Caco-2 (cell line): ENCODE data around the gene IQGAP2. TPM values are rescaled to one million over a fixed set of nuclear protein-coding genes. Genes with fewer than 3 reads are reported as not detected.

Experiments
- BruUV-seq: library from RNA; stranded (reverse); fragments of 400-500 nt; replicated peaks from 2 replicates; lab custom pipeline; 2021; lab: Mats Ljungman, UMichigan
- CTCF ChIA-PET: fragments of 300-600 bp; sonication (Branson Sonifier 250); formaldehyde crosslinking; loops from one replicate; lab custom pipeline; 2022; ENCODE audit warnings: antibody characterized with exemption; lab: Charles Lee
- POLR2A ChIA-PET: fragments of 300-600 bp; sonication (Branson Sonifier 250); formaldehyde crosslinking; loops from one replicate; lab custom pipeline; 2022; ENCODE audit warnings: antibody characterized with exemption; lab: Charles Lee
- DNase-seq, 2 experiments: peaks; one replicate each; pipeline versions ENCODE4 v3.0.0 to v3.0.0-alpha.2; 2020 to 2022
- H3K27me3 ChIP-seq: replicated peaks from 2 replicates; pipeline ENCODE4 v1.6.0; 2011; ENCODE audit warnings: low read length; ENCODE audit not compliant: control insufficient read depth, insufficient read depth
- H3K36me3 ChIP-seq: 2 replicates; pipeline ENCODE4 v1.5.1; 2011; ENCODE audit warnings: low read length; ENCODE audit not compliant: control insufficient read depth, insufficient read depth
- H3K4me1 ChIP-seq: fragments of 250-450 bp; sonication (Bioruptor Pico); 2 replicates; pipeline ENCODE4 v1.5.1; 2020; ENCODE audit warnings: mild to moderate bottlenecking
- H3K4me3 ChIP-seq: 2 replicates; pipeline ENCODE4 v1.5.1; 2011; ENCODE audit warnings: low read depth, mild to moderate bottlenecking, control low read depth, low read length
- H3K9me3 ChIP-seq: fragments of 250-450 bp; sonication (Bioruptor Pico); 2 replicates; pipeline ENCODE4 v1.5.1; 2020; ENCODE audit warnings: mild to moderate bottlenecking, moderate library complexity
- H3K27ac Mint-ChIP-seq: one replicate; pipeline ENCODE4 v1.8.0; 2022; ENCODE audit warnings: mixed read lengths; ENCODE audit not compliant: unreplicated experiment
- H3K27me3 Mint-ChIP-seq: one replicate; pipeline ENCODE4 v1.8.0; 2022; ENCODE audit warnings: mixed read lengths; ENCODE audit not compliant: insufficient read depth, unreplicated experiment
- H3K36me3 Mint-ChIP-seq: one replicate; pipeline ENCODE4 v1.8.0; 2022; ENCODE audit warnings: mild to moderate bottlenecking, mixed read lengths; ENCODE audit not compliant: insufficient read depth, unreplicated experiment
- H3K4me1 Mint-ChIP-seq: one replicate; pipeline ENCODE4 v1.8.0; 2022; ENCODE audit warnings: low read depth, mixed read lengths; ENCODE audit not compliant: unreplicated experiment
- H3K4me3 Mint-ChIP-seq: one replicate; pipeline ENCODE4 v1.8.0; 2022; ENCODE audit warnings: mild to moderate bottlenecking, moderate library complexity, mixed read lengths; ENCODE audit not compliant: unreplicated experiment
- H3K9me3 Mint-ChIP-seq: one replicate; pipeline ENCODE4 v1.8.0; 2022; ENCODE audit warnings: mixed read lengths; ENCODE audit not compliant: unreplicated experiment
- CTCF ChIP-seq, 2 experiments: fragments of 200-600 bp in 1 of 2; IDR thresholded peaks; 1 replicate in 1 of 2; 2 replicates in 1 of 2; pipeline versions ENCODE4 v1.5.1 to v1.8.0; 2011 to 2022; ENCODE audit warnings: antibody characterized with exemption in 1 of 2, control low read depth in 1 of 2, inconsistent platforms in 1 of 2, low read depth in 1 of 2, low read length in 1 of 2, mild to moderate bottlenecking in 1 of 2, moderate library complexity in 1 of 2; ENCODE audit not compliant: insufficient read depth in 1 of 2, severe bottlenecking in 1 of 2, unreplicated experiment in 1 of 2
- intact Hi-C: fragments of 100-400 bp; cut with micrococcal nuclease; formaldehyde crosslinking; loops from one replicate; pipeline ENCODE4 v1.10.0; 2022; ENCODE audit not compliant: unreplicated experiment
- total RNA-seq: library from RNA; stranded (reverse); gene quantifications from 2 replicates; pipeline ENCODE4 v1.2.3, GENCODE V29; 2022

IQGAP2 gene
- total RNA-seq, 1 experiment from 2014 or later = 89.4 TPM

GRCh38 chr5:76617675-76618074 is 214.6 kb downstream of the IQGAP2 start:
- no peak overlapping the region for H3K4me3 ChIP-seq
- Mint-ChIP-seq H3K4me3 (no peak overlapping the region), H3K9me3 (no peaks in the 10 kb centered on the region), H3K27me3 (no peaks in the 10 kb centered on the region), H3K27ac (no peak overlapping the region), H3K36me3 (peaks cover 36% of the 10 kb centered on the region), H3K4me1 (peaks cover 10% of the 10 kb centered on the region)
- CTCF ChIA-PET = no interaction called here
- no peaks in the 10 kb centered on the region for H3K27me3 ChIP-seq
- H3K36me3 ChIP-seq = no peaks in the 10 kb centered on the region
- no TSS peak for BruUV-seq
- no peak for TF ChIP-seq CTCF (IDR thresholded peaks at IDR 0.05; ENCODE audit: insufficient read depth in 1 of 2, low read depth in 1 of 2, low read length in 1 of 2, severe bottlenecking in 1 of 2, unreplicated experiment in 1 of 2)
- H3K9me3 ChIP-seq = no peaks in the 10 kb centered on the region
- DNase-seq = no peak
- POLR2A ChIA-PET = no interaction called here
- H3K4me1 ChIP-seq = no peaks in the 10 kb centered on the region
- intact Hi-C loops = no loop called here

DNA sequence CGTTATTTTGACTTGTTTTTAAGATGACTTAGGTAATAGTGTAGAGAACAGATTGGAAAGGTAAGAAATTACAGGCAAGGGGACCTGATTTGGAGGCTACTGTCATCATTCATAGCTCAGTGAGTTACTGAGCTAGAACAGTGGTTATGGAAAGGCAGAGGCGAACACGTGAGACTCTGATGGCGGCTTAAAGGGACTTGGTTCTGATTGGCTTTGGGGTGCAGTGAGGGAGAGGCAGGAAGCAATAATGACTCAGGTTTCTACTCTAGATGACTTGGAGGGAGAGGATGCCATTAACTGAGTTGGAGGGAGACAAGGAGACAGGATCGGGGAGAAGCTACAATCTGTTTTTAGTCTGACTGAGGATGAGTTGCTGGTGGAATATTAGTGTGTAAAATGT is 217.1 kb downstream of the IQGAP2 start:
- Histone ChIP-seq H3K36me3 (no peaks in the 10 kb centered on the region), H3K4me1 (no peaks in the 10 kb centered on the region), H3K27me3 (no peaks in the 10 kb centered on the region), H3K9me3 (no peaks in the 10 kb centered on the region), H3K4me3 (no peak overlapping the region)
- ChIA-PET CTCF (no interaction called here), POLR2A (no interaction called here)
- no peak for DNase-seq
- intact Hi-C loops = no loop called here
- Mint-ChIP-seq H3K9me3 (no peaks in the 10 kb centered on the region), H3K4me3 (no peak overlapping the region), H3K27ac (no peak overlapping the region), H3K36me3 (peaks cover 27% of the 10 kb centered on the region), H3K27me3 (no peaks in the 10 kb centered on the region), H3K4me1 (peaks cover 10% of the 10 kb centered on the region)
- no peak for TF ChIP-seq CTCF (IDR thresholded peaks at IDR 0.05; ENCODE audit: insufficient read depth in 1 of 2, low read depth in 1 of 2, low read length in 1 of 2, severe bottlenecking in 1 of 2, unreplicated experiment in 1 of 2)
- BruUV-seq = no TSS peak

GRCh38 chr5:76622076-76622475 is 219.0 kb downstream of the IQGAP2 start:
- CTCF ChIA-PET = no interaction called here
- Histone ChIP-seq H3K4me3 (no peak overlapping the region), H3K4me1 (peaks cover 4% of the 10 kb centered on the region; the same call in 1 of the 2 replicates), H3K9me3 (no peaks in the 10 kb centered on the region), H3K27me3 (no peaks in the 10 kb centered on the region), H3K36me3 (no peaks in the 10 kb centered on the region)
- BruUV-seq = no TSS peak
- Mint-ChIP-seq H3K4me1 (no peaks in the 10 kb centered on the region), H3K4me3 (no peak overlapping the region), H3K9me3 (no peaks in the 10 kb centered on the region), H3K36me3 (peaks cover 33% of the 10 kb centered on the region), H3K27ac (no peak overlapping the region), H3K27me3 (no peaks in the 10 kb centered on the region)
- intact Hi-C loops = no loop called here
- no peak for TF ChIP-seq CTCF (IDR thresholded peaks at IDR 0.05; ENCODE audit: insufficient read depth in 1 of 2, low read depth in 1 of 2, low read length in 1 of 2, severe bottlenecking in 1 of 2, unreplicated experiment in 1 of 2)
- DNase-seq = no peak
- POLR2A ChIA-PET = no interaction called here
